MM.1S (cell line): ENCODE measurements around the gene GNB1.

Experiments
- EZH2 ChIP-seq: fragments of 300-600 bp; sonication (generic); optimal IDR thresholded peaks from 2 replicates; pipeline ENCODE3; 2017; ENCODE audit warnings: low read depth, mild to moderate bottlenecking, antibody characterized with exemption, low read length, mixed read lengths
- EZH2phosphoT487 ChIP-seq: fragments of 300-600 bp; sonication (generic); IDR thresholded peaks from 2 replicates; pipeline ENCODE4 v1.6.1; 2018; ENCODE audit warnings: antibody characterized with exemption, low read length
- TF ChIP-seq, protein P1 (sequence below): fragments of 300-600 bp; sonication (generic); IDR thresholded peaks from 2 replicates; pipeline ENCODE4 v1.5.1; 2016; ENCODE audit warnings: antibody characterized with exemption, low read length, mixed read lengths

DNA sequence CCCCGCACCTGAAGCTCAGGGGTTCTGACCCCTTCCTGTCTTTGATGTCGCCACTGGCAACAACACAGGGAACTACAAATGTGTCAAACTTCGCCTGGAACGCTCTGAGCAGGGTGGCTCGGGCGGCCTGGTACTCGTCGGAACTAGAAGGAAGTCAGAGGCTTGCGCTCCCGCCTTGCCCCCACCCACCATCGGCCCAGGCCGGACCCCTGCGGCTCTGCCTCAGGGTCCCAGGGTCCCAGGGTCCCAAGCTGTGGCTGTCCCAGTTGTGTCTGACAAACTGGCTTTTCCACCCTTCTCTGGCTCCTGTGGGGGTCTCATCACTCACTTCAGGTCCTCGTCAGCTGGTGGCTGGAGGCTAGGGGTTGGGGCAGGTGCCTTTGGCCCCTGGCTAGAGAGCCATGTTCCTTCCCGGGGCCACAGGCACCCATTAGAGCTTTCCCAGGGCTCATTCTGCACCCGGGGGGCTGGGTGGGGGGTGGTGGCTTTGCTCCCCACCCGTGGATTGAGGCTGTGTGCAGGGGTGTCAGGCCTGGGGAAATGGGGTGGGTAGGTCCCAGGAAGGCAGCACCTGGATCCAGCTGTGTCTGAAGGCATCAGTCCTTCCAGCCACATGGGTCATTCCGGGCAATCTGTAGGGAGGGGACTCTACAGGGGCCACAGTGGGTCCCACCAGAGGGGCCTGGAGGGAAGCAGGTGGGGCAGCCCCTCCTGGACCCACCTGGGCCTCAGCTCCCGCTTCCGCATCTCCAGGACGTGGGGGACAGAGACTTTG is 36.2 kb upstream of the GNB1 start:
- TF ChIP-seq, protein P1, sequence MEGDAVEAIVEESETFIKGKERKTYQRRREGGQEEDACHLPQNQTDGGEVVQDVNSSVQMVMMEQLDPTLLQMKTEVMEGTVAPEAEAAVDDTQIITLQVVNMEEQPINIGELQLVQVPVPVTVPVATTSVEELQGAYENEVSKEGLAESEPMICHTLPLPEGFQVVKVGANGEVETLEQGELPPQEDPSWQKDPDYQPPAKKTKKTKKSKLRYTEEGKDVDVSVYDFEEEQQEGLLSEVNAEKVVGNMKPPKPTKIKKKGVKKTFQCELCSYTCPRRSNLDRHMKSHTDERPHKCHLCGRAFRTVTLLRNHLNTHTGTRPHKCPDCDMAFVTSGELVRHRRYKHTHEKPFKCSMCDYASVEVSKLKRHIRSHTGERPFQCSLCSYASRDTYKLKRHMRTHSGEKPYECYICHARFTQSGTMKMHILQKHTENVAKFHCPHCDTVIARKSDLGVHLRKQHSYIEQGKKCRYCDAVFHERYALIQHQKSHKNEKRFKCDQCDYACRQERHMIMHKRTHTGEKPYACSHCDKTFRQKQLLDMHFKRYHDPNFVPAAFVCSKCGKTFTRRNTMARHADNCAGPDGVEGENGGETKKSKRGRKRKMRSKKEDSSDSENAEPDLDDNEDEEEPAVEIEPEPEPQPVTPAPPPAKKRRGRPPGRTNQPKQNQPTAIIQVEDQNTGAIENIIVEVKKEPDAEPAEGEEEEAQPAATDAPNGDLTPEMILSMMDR, result no peak
- no peak for TF ChIP-seq EZH2phosphoT487
- no peak for TF ChIP-seq EZH2
